Activated T-helper 1 cell treated with Interleukin-2 at 50 U/mL for 16 hours (primary cell): ENCODE measurements around the gene IFIT5.
"Not testable (repeated sequence)": the region's sequence is repeated elsewhere in the genome, so short reads cannot be mapped to it uniquely, and the experiment has no call there.

Experiments
- DNase-seq: peaks from one replicate; pipeline ENCODE4 v3.0.0-alpha.2; 2020; ENCODE audit warnings: low read depth

Gene IFIT5, protein sequence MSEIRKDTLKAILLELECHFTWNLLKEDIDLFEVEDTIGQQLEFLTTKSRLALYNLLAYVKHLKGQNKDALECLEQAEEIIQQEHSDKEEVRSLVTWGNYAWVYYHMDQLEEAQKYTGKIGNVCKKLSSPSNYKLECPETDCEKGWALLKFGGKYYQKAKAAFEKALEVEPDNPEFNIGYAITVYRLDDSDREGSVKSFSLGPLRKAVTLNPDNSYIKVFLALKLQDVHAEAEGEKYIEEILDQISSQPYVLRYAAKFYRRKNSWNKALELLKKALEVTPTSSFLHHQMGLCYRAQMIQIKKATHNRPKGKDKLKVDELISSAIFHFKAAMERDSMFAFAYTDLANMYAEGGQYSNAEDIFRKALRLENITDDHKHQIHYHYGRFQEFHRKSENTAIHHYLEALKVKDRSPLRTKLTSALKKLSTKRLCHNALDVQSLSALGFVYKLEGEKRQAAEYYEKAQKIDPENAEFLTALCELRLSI

DNA sequence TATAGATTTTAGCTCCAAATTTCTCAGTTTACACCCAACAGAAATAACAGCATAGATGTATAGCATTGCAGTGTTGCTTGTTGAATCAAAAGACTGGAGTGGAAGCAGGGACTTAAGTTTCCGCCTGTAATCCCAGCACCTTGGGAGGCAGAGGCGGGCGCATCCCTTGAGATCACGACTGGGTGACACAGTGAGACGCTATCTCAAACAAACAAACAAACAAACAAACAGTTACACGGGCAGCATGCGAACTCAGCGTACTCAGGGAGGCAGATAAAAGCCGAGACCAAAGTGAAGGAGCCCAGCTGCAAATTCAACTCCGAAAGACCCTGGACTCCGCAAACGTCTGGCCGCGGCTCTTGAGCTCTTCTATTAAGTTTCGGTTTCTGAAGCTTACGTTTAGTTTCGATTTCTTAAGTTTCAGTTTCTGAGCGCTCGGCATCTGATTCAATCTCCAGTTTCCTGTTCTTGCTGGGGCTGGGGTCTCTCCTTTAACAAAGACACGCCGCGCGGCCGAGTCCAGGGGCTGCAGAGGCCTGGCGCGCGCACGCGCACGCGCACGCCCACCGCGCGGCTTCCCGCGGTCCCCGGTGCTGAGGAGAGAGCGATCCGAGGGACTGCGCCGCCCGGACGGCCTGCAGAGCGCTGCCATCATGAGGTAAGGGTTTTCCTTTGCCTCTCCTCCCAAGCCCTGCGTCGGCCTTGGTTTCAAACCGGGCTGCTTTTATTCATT is at the start of gene IFIT5:
Gene IFIT5 (plus strand): TSS at position 423 of the 733 bp plus-strand sequence. CDS start 231 bp downstream, at position 654.
- DNase-seq, result peak; percentile 52

DNA sequence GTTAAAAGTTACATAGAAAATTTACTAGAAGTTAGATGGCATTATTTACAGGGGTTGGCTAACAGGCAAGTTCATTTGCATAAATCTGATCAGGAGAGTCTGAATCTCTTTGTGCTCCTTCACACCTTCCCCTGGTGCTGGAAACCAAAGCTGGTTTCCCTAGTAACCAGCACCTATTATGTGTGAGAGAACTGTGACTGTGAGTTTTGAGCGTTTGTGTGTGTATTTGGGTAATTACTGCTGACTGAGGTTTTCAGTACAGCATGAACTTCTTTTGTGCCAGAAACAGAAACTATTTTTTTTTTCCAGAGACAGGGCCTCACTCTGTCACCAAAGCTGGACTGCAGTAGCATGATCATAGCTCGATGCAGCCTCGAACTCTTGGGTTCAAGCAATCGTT is 46.8 kb upstream of the IFIT5 start:
- DNase-seq, result no peak

DNA sequence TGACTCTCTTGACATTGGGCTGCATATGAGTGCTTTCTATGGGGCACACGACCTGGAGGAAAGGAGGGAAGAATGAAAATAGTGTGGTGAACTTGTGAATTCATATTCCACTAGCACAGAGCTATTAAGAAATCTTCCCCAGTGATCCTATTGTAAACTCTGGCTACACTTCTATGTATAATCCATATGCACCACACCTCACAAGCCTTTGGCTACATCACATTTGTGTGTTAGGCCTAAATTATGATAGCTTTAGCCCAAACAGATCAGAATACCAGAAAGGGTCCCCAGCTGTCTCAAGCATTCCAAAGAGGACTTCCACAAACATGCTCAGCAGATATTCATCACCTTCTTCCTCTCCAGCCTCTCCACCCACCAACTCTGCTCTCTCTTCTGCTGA is 46.2 kb upstream of the IFIT5 start:
- no peak for DNase-seq

DNA sequence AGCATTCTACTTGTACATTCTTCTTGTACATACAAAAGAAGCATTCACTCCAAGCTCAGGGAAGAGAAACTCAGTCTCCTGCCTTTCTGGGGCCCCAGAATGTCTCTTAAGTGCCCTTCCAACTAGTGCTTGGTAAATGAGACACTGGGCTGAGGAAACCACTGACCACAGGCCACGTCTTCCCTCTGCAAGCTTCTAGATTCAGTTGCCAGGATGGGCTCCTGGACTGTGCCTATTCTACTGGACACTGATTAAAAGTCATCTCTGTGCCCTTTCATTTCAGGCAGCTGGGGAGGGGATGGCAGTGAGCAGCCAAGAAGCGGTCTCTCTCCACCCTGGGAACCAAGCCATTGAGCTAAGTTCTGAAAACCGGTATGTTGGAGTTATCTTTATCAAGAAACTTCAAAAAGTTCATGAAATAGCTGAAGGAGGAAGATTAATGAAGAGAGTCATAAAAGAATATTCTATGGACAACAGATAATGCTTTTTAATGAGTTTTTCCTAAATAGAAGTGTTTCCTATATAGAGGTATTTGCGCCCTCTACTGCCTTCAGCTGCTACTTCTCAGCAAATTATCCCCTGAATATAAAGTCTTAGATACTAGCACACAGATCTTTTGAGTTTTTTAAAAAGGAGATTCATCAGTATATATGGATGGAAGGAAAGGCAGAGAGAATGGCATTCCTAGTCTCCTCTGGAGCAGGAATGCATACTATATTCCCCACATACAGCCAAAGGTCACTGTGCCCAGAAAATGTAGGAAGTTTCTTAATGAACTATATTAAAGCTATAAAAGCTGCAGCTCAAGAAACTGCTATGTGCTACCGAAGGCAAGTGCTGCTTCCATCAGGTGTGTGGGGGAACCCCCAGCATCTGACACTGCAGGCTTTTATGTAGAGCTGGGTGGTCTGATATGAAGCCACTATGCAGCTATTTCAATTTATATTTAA is 44.9 kb upstream of the IFIT5 start:
- DNase-seq, result no peak

DNA sequence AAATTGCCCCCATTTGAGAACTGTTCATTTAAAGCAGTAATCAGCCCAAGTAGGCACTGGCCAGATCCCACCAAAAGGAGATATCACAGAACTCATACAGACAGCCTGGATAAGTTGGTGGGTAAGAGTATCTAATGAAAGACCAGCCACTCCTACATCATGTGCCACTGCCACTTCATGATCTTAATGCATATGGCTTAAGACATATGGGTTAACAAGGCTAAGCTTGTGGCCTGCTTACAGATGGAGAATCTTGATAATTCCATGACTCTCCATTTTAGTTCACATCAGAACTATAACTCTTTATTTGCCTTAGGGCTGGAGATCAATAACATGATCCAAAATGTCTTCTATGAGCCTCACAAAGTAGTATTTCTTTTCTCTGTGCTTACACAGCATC is 43.3 kb upstream of the IFIT5 start:
- no peak for DNase-seq

DNA sequence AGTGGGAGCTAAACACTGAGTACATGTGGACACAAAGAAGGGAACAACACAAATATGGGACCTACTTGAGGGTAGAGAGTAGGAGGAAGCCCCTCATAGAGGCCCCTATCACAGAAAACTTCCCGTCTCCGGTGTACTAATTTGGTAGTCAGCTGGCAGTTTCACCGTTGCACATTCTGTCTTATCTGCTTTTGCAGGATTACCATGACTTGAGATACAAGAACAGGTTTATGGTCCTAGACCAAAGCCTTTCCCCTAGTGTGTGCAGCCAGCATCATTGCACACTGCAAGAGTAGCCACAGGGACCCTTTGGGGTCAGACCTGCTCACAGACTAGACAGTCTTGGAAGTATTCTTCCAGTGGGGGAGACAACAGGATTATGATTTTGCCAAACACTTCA is 42.4 kb upstream of the IFIT5 start:
- DNase-seq, result no peak

DNA sequence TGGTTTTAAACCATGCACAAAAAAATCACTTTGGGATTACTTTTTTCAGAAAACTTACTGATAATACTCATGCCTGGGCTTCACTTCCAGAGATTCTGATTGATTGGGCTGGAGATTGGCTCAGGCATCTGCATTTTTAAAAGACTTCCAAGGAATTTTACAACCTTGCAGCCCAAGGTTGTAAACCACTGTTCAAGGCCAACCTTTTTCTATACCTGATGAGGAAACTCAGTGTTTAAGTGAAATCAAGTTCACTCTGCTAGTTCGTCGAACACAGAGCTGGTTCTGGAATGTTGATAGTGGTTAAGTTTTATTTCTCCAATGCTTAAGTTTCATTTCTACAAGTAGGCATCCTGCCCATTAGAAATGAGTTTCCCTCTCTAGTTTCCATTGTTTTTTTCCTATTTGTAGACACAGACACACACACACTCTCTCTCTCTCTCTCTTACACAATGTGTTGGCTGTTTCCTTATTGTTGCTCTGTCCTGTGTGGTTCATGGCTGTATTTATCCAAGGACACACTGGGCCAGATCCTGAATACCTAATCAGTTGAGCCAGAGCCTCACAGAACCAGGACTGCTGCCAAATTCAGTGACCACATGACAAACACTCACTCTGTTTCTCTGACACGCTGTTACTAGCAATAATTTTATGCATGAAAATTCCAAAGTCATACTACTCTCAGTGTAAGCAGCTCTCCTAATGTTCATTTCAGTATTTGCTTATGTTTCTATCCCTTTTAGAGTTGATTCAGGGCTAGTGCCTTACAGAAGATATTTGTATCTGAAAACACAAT is 40.3 kb upstream of the IFIT5 start:
- DNase-seq, result no peak

DNA sequence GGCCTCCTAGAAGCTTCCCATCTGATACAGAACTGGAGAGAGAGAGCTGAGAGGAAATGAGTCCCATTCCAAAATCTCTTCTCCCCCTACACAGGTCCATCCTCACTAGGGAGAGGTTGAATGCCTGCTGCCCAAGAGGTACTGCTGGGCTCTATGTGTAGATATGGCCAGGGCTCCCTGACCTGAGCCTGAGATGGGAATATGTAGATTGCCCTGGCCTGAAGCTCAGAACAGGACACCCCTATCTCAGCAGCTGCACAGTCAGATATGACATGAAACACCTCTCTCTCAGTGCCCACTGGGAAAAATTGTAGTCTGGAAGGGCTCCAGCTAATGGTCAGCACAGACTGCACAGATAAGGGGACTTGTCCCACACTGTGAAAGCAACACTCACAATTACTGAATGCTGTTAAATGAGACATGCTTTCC is 39.6 kb upstream of the IFIT5 start:
- DNase-seq, result no peak

DNA sequence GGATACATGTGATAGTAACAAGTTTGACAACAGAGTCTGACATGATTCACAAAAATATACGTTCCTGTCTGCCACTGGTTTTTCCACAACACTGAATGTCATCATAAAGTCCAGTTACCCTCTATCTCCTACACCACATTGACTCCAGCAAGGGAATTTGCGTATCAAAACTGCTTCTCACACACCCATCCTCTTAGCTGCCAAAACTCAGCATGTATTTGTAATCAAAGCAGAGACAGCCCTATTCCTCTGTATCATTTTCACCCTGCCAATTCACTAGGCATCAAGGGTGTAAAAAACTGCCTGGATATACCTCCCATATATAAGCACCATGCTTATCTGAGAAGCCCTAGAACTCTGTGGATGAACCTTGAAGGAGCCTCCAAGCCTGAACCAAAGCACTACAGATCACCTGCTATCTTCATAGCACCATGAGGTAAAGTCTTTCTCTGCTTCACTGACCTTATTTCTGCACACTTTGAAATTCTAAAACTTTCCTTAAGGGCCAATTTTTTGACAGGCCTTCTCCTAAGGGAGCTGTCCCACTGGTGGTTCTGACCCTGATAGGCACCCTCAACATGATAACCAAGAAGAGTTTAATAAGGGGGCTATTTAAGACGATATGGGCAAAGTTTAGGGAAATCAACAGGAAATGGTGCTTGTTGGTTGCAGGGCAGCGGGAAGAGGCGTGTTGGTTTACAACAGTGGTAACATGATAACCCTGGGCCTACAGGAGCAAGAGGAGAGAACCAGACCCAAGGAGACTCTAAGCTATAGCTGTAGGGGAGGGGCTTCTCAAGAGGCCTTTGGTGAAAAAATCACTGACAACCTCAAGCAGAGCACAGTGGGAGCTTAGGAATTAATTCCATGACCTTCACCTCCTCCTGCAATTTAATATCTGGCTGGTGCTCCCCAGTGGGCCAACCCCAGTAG is 36.4 kb upstream of the IFIT5 start, which contains the start of gene IFIT1B:
Gene IFIT1B (plus strand): TSS at position 352 of the 933 bp plus-strand sequence. CDS start 80 bp downstream, at position 432.
- DNase-seq, result no peak

DNA sequence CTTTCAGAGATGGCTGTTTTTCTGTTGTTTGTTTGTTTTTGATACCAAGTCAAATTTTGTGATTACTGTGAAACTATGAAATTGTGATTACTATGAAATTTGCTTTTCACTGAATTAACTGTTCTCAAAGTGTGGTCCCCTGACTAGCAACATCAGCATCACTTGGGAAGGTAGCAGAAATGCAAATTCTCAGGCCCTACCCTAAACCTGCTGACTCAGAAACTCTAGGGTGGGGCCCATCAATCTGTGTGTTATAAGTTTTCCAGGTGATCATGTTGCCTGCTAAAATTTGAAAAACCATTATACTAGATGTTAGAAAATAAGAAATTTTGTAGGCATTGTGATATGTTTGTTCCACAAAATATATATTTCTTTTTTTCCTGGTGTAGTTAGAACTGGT is 35.3 kb upstream of the IFIT5 start:
- no peak for DNase-seq

DNA sequence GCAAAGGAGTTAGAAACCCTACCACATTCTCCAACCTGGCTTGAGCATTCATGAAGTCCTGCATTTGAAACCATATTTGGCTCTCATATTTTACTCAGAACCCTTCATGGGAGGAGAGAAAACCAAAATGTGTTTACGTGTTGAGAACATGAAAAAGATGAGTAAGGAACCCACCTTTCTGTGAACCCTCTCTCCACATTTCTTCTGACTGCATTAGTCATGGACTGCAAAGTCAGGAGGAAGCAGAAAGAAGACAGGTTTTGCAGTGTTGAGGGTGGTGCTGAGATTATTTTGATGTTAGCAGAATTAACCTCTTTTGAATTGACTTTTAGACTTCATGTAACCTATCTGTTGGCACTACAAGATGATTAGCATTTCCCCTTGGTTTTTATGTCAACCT is 31.6 kb upstream of the IFIT5 start:
- no peak for DNase-seq

DNA sequence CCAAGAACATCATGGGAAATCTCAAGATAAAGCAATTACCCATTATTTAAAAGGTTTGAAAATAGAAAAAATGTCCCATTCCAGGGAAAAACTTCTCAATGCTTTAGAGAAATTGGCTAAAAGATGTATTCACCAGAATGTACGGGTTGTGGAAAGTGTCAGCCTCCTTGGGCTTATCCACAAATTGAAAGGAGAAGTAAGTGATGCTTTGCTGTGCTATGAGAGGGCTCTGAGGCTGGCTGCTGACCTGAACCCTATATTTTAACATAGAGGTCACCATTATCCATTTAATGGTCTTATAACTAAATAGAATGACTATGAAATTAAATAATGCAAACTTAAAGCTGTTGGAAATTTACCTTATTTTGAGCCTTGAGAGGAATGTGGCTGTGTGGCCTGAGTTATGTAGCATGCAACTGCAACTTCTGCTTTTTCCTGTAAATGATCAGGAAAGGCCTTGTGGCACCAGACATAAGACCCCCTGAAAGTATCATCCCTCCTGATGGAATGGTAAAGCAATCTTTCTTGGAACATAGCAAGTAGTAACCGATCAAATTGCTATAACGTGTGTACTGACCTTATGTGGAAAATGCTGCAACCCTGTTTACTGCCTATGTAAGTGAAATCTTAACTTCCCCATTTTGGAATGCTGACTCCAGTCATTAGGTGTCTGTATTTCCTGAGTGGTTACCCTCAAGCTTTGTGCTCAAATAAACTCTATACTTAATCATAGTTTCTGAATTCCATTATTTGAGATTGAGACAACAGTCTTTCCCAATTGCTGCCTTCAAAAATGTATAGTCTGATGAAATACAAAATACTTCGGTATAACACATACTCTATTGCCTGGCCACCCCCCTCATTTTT is 29.7 kb upstream of the IFIT5 start:
- DNase-seq, result no peak

DNA sequence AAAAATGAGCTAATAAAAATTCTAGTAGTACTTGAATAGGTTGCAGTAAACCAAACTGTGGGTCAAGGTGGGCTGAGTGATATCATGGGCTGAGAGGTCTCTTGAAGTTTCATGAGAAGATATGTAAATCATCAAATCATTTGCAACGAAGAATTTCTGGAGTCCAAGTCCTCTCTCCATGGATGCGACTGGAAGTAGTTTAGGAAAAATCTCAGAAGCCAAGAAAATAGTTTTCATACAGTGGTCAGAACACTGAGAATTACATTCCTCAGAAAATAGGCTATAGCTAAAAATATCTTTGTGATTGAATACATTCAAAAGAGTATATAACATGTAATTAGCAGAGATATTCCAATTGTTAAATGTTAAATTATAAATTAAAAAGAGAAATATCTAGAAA is 25.6 kb upstream of the IFIT5 start:
- no peak for DNase-seq

DNA sequence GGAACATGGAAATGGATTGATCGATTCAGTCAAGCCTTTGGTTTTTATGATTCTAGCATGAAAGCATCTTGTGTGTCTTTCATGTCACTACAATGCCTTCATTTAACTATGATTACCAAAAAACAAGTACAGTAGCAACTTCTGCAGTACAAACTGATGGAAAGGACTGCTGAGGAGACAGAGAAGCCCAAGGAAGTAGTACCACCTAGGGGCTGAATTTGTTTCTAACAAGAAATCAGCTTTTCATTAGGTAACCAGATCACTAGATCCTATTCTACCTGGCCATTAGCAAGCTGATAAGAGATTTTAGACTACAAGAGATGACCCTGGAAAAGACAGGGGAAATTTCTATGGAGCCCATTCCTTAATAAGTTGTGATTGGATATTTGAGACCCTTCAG is 25.1 kb upstream of the IFIT5 start:
- DNase-seq, result no peak

DNA sequence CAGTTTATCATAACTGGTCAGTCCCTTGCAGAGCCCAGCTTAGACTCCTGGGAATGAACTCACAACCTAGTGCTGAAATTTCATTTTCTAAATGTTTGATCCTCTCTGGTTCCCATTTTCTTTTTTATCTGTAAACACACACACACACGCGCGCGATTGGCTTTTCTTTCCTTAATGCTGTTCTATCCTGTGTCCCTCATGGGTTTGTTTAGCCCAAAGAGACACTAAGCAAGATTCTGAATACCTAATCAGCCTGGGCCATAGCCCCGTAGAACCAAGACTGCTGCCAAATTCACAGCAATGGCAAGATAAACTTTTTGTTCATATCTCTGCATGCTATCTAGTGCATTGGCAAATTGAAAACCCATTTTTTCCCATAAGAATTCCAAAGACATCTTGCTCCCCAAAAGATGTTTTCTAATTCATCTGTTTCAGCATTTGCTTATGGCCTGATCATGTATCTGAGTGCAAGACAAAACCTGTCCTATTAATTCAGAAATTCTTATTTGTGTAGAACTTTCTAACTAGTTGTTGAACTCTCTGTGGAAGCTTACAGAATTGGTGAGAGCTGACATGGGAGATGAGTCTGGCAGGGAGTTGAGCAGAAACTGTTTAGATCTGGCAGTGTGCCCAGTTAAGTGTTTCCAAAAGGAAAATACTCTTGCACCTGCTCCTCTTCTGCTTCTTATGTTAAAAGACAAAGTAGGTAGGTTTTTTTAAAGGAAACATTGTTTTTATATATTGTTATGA is 23.7 kb upstream of the IFIT5 start:
- no peak for DNase-seq

DNA sequence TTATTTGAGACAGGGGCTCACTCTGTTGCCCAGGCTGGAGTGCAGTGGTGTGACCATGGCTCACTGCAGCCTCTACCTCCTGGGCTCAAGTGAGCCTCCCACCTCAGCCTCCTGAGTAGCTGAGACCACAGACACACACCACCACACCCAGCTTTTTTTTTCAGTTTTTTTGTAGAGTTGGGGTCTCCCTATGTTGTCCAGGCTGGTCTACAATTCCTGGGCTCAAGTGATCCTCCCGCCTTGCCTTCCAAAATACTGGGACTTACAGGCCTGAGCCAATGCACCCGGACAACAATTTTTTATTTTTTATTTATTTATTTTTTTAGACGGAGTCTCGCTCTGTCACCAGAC is 23.2 kb upstream of the IFIT5 start:
- DNase-seq, result not testable (repeated sequence)

DNA sequence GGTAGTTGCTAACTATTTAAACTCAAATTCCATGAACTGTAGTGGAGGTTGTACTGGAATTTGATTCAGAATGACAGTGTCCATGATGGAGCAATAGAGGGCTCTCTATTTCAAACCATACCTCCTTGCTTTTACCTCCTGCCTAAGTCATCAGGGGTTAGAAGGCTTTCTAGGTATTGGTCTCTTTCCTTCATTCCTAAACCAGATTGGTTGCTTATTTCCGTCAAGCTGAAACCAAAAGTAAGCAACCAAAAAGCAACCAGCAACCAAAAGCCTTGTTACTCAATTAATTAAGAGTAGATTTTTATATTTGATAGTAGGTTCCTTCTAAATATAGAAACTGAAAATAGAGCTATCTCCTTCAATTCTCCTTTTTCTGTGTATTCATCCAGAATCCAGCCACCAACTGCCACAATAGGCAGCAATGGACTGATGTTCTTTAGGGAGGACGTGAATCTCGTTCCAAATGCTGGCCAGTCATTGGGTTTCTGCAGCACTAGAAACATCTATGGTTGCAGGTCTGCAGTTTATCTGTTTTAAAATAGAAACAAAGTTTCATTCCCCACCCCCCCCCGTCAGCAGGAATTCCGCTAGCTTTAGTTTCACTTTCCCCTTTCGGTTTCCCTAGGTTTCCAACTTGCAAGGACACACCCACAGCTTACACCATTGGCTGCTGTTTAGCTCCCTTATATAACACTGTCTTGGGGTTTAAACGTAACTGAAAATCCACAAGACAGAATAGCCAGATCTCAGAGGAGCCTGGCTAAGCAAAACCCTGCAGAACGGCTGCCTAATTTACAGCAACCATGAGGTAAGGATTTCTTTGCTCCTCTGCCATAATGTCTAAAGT is 22.2 kb upstream of the IFIT5 start, which contains the start of gene IFIT1:
Gene IFIT1 (plus strand): TSS at position 717 of the 850 bp plus-strand sequence. CDS start 90 bp downstream, at position 807.
- DNase-seq, result peak; percentile 3
